Activated CD4-positive, CD25-positive, alpha-beta regulatory T cell treated with anti-CD3 and anti-CD28 coated beads, Interleukin-2, amount 50 U/mL, for 72 hours (primary cell): ENCODE data around the gene ALPG.

Experiments
- DNase-seq: peaks from one replicate; pipeline ENCODE4 v3.0.0; 2021

The ALPG gene

GRCh38 chr2:232460171-232460570 is 53.5 kb downstream of the ALPG start:
- no peak for DNase-seq
